Renal cortical epithelial cell (primary cell): Measurements from ENCODE around the gene AIPL1. TPM values are rescaled to one million over a fixed set of nuclear protein-coding genes. Genes with fewer than 3 reads are reported as not detected.

Experiments used
- DNase-seq: peaks from one replicate; pipeline ENCODE4 v3.0.0-alpha.2; 2011; ENCODE audit warnings: low read depth
- total RNA-seq: library from RNA; depleted of rRNA; stranded (reverse); fragments of >200 nt; gene quantifications from 2 replicates; pipeline ENCODE4 v1.2.3, GENCODE V29; 2014

Gene AIPL1
- total RNA-seq, 1 donor from 2014 or later = not detected

DNA sequence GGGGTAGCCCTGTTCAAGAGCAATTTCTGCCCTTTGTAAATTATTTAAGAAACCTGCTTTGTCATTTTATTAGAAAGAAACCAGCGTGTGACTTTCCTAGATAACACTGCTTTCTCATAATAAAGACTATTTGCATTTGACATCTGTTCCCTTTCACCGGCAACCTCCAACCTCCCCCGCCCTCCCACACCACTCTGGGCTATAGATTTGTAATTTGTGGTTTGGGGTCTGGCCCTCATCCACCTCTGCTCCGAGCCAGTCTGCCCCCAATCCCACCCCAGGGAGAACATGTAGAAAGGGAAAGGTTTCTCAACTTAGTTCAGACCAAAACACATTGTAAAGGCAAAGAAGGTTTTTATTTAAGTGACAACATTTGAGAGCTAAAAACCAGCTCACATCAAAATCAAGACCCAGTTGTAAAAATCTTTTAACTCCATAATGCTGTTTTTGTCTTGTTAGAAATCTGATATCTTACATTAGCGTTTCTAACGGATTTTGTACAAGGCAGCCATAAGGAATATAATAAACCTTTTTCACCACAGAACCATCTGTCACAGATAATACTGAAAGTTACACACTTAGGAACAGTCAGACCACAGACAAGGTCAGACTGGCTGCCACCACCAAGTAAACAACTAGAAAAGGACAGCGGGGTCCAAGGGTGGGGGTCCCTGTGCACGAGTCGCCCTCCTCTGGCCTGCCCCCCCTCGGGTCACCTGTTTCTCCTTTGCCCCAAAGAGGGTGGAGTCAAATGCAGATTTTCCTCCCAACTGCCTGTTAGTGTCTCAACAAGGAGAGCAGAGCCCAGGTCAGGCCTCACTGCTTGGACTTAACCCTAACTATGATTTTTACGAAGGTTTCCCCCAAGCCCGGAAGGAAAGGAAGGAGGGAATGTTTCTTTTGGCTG, 16.3 kb upstream of the AIPL1 start:
- DNase-seq = no peak

DNA sequence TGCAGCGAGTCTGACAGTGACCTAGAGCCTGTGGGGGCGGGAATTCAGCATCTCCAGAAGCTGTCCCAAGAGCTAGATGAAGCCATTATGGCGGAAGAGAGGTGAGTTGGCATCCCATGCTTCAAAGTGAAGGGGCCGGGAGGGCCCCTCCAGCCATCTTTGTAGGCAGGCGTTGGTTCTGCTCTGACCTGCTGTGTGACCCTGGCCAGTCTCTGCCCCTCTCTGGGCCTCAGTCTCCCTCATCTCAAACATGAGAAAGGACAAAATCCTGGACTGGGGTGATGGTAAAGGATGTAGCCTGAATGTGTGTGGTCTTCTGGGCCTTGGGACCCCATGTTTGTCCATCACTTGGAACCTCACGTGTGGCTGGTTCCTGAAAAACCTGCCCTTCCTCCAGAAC, 14.4 kb upstream of the AIPL1 start:
- no peak for DNase-seq

- no peak for DNase-seq
These were observed 13.6 kb upstream of the AIPL1 start for GRCh38 chr17:6448473-6448872.

- DNase-seq = no peak
These were observed 11.7 kb upstream of the AIPL1 start for GRCh38 chr17:6446516-6447100.

DNA sequence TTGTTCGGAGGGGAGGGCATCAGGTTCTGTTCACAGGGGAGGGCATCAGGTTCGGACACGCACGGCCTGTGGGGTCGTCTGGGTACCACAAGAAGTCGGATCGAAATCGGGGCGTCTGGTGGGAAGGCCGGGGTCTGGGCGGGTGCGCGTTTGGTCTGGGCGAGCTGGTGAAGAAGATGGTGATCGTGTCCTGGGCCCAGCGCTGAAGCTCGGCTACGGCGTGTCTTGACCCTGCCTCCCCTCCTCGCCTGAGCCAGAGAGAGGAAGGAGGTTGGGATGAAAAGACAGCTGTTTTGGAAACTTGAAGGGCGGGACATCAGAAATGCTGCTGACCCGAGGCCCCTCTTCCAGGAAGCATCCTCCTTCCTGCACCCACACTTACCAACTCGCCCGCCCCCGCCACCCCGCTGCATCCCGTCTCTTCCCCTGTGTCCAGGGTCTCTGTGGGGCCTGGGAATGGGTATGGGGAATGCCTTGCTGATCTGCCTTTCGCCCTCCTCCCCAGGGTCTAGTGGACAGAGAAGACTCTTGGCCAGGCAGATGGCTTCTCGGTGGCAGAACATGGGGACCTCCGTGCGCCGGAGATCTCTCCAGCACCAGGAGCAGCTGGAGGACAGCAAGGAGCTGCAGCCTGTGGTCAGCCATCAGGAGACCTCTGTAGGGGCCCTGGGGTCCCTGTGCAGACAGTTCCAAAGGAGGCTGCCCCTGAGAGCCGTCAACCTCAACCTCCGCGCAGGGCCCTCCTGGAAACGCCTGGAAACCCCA, 9.8 kb upstream of the AIPL1 start:
- no peak for DNase-seq

GRCh38 chr17:6443692-6444570, 9.0 kb upstream of the AIPL1 start, which contains the start of gene PIMREG:
TSS of gene PIMREG (plus strand) at chr17:6444455. CDS start at chr17:6445111, 656 bp downstream.
- peak; percentile 75 for DNase-seq

DNA sequence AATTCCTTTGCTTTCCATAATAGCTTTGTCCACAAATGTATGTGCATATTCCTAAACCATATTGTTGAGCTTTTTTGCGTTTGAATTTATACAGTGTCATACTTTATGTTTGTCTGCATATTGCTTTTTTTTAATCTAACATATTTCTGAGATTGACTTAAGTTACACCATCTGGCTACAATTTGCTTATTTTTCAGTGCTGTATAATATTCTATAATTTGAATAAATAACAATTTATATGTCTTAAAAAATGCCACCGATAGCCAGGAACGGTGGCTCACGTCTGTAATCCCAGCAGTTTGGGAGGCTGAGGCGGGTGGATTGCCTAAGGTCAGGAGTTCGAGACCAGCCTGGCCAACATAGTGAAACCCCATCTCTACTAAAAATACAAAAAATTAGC, 7.9 kb upstream of the AIPL1 start:
- no peak for DNase-seq

GRCh38 chr17:6439951-6440350, 5.0 kb upstream of the AIPL1 start:
- peak; percentile 96 for DNase-seq

GRCh38 chr17:6437956-6438355, 3.0 kb upstream of the AIPL1 start:
- no peak for DNase-seq

DNA sequence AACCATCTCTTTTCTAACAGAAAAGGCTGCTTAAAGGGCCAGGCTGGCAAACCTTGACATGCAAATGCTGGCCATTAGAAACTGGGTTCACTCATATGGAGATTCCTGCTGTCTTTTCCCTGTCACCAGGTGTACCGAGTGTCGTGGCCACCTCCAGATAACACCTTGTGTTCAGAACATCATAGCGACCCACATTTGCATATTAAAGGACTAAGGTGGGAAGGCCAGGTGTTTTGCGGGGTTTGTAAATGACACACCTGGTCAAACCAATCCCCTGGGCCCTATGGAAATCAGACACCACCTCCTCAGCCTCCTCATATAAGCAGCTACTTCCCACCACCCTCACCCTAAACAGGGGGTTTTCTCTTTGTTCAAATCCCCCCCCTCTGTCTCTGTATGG, 2.5 kb upstream of the AIPL1 start:
- DNase-seq = no peak

DNA sequence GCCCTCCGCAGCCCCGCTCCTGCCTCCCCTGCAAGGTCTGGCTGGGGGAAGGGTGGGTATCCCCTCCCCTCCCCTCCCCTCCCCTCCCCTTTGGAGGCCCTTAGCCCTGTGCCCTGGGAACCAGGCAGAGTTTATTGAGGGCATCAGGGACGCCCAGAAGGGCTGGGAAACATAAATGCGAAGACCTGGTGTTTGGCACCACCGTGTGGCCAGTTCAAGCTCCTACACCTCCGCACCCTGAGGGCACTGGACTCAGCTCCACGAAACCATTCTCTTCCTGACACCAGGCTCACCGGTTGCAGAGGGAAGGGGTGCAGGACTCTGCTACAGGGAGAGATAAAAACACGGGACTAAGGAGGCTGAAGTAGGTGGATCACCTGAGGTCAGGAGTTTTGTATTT, 1.0 kb upstream of the AIPL1 start:
- peak; percentile 42 for DNase-seq

GRCh38 chr17:6430769-6431168, 4.2 kb downstream of the AIPL1 start:
- no peak for DNase-seq

- DNase-seq = no peak
These were observed 5.7 kb downstream of the AIPL1 start for GRCh38 chr17:6429266-6429665.

- no peak for DNase-seq
These were observed 6.5 kb downstream of the AIPL1 start for GRCh38 chr17:6428207-6428965.

DNA sequence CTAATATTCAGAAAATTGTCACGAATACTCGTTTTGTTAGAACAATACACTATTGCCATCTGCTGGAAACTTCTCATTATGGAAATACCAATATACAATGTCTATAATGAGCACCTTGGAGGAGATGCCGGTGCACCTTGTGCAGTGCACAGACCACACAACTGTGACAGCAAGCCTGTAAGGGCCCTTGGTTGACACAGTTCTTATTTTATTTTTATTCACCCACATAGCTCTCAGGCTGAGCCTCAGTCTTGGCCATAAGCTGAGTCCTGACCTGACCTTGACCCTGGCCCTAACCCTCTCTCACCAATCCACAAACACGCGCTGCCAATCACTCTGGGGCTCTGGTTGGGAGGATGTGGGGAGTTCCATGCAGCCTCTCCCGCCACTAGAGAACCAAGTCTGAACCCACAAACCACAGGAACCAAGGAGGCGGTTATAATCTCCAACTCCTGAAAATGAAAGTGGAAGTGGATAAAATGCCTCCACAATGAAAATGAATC, 7.6 kb downstream of the AIPL1 start:
- peak; percentile 32 for DNase-seq

DNA sequence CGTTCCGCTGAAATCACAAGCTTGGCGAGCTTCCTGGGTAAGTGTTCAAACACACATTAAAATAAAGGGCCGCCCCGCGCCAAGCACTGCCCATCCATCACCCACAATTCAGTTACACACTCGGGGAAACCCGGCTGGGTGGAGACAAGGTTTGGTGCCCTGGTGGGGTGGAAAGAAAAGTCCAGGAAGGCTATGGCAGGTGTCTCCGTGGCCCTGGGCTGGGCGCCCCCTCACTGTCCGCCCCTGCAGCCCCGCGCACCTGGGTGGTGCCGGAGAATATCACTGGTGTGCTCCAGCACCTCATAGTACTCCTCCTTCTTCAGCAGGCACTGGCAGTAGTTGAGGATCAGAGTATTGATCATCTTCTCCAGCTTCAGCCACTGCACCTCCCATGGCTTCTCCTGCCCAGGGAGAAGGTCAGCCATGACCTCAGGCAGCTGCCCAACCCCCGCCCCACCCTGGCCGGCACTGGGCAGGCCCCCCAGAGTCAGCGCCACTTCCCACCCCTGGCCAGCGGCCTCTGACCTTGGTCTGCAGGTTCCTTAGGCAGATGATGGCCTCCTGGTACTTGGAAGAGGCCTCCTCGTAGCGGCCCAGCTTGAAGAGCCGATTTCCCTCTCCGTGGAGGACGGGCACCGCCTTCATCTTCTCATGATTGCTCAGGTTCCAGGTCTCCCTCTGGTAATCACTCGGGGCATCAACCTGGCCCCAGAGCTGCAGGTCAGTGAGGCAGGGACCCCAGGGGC, 8.4 kb downstream of the AIPL1 start:
- no peak for DNase-seq

GRCh38 chr17:6425407-6425806, 9.5 kb downstream of the AIPL1 start:
- DNase-seq = no peak

DNA sequence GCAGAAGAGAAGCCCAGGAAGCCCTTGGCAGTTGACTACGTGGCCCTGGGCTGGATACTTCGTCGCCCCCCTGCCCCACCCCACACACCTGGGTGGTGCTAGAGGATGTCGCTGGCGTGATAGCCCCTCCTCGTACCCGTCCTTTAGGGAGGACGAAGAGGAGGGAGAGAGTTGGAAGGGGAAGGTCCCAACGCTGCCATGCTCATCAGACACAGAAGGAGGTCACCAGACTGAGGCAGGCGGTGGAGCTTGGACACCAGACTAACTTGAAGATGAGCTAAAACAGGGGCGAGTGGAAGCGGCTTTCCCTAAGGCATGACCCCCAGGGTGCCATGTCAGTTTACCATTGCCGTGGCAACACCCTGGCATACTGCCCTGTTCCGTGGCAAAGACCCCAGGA, 11.0 kb downstream of the AIPL1 start:
- no peak for DNase-seq

DNA sequence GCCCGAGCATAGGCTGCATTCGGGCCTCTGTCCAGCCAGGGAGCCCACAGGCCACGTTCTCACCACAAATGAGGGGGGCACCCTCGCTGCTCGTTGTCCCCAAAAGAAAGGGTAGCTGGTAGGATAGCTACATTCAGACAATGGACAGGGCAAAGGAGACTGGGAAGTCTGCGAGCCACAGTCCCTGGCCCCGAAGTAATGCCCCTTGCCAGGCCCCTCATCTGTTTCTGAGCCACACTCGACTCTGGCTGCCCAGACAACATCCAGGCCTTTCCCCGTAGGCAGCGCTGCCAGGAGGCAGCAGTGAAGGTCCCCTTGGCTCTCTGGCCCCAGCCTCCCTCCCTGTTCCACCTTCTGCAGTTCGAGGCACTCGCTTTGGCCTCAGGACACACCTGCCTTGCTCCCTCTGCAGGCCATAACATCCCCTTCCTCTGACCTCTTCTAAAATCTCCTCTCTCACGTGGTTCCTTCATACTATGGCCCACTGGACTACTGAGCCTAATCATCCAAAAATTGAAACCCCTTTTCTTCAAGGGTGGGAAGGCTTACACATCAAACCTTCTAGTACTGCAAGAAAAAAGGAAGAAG, 12.2 kb downstream of the AIPL1 start:
- no peak for DNase-seq
